ENCODE measurements around the gene ATP5PD. TPM values are rescaled to one million over a fixed set of nuclear protein-coding genes. Genes with fewer than 3 reads are reported as not detected.

ATP5PD gene
- total and polyA plus RNA-seq, 7 donors, result 303 to 726 (median 480) TPM

DNA sequence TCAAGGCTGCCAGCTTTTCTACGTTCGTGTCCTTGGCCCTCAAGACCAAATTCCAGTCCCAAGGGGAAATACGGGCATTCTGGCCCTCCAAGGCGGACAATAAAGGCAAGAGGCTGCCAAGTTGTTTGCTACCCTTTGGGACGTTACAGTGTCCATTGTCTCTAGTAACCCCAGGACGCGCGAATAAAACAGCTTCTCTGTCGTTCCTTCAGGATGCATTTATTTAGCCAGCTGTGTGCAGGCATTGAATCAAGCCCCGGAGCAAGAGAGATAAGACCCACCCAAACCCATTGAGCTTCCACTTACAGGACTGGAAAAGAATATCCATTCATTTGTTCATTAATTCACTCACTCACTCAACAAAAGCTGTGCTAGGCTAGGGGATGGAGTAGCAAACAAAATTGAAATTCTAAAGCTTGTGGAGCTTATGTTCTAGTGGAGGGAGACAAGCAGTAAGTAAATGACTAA lies 33.6 kb downstream of the ATP5PD start:
- Histone ChIP-seq H3K4me1 (peaks cover 0 to 34% (median 29%) of the 10 kb centered on the region in 4 donors), H3K4me3 (peak overlapping the region; percentile 76 to 82 (median 78)), H3K9me3 (no peaks in the 10 kb centered on the region), H3K36me3 (peaks cover 0 to 18% (median 0%) of the 10 kb centered on the region in 4 donors), H3K27ac (peak overlapping the region; percentile 93 to 99 (median 96)), H3K27me3 (no peaks in the 10 kb centered on the region)
- no peak for DNase-seq
- intact Hi-C loops (cut with DNase I), result loop anchor here (1.0 kb wide), 1 partner anchor 52 kb away; no protein-coding TSS in a partner anchor
- TF ChIP-seq EP300 (IDR thresholded peaks at IDR 0.05) (no peak), POLR2A (IDR thresholded peaks at IDR 0.05) (no peak), POLR2AphosphoS5 (IDR thresholded peaks at IDR 0.05) (no peak)
- TF ChIP-seq, protein P1, sequence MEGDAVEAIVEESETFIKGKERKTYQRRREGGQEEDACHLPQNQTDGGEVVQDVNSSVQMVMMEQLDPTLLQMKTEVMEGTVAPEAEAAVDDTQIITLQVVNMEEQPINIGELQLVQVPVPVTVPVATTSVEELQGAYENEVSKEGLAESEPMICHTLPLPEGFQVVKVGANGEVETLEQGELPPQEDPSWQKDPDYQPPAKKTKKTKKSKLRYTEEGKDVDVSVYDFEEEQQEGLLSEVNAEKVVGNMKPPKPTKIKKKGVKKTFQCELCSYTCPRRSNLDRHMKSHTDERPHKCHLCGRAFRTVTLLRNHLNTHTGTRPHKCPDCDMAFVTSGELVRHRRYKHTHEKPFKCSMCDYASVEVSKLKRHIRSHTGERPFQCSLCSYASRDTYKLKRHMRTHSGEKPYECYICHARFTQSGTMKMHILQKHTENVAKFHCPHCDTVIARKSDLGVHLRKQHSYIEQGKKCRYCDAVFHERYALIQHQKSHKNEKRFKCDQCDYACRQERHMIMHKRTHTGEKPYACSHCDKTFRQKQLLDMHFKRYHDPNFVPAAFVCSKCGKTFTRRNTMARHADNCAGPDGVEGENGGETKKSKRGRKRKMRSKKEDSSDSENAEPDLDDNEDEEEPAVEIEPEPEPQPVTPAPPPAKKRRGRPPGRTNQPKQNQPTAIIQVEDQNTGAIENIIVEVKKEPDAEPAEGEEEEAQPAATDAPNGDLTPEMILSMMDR (IDR thresholded peaks at IDR 0.05), result no peak
- 0 to 1% methylated on average over 10 of the region's 10 CpGs for WGBS, 2 donors

DNA sequence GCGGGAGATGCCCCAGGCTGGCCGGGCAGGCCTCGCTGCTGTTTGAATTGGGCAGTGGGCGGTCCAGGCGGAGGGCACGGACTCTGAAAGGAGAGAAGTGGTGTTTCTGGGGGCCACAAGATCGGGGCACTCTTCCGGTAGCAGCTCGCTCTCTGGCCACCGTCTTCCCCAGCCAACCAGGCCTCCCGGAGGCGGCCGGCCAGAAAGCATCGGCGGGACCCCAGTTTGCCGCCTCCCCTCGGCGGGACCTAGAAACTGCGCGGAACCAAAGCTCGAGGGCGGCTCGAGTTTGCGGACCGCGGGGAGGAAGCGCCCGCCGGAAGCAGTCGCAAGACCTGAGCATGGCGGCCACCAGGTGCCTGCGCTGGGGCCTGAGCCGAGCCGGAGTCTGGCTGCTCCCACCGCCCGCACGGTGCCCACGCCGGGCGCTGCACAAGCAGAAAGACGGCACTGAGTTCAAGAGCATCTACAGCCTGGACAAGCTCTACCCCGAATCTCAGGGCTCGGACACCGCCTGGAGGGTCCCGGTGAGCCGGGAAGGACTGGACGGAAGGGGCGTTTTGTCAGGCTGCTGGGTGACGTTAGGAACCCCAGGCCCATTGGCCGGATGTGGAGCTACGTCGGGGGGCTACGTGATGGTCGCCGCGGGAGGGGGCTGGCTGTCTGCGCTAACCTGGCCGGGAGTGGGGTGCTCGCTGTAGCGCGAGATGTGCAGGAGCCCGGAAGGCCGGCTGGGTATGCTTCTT lies 34.2 kb downstream of the ATP5PD start, which contains the start of gene MRPL58:
MRPL58 (plus strand) TSS at position 325 of the 746 bp plus-strand sequence; CDS start at position 342, 17 bp downstream.
- Histone ChIP-seq H3K4me3 (peak within 1 kb of the TSS; percentile 76 to 82 (median 78)), H3K27me3 (no peaks in the 10 kb centered on the region), H3K9me3 (no peaks in the 10 kb centered on the region), H3K4me1 (peaks cover 0 to 34% (median 29%) of the 10 kb centered on the region in 4 donors), H3K27ac (peak within 1 kb of the TSS; percentile 93 to 99 (median 96)), H3K36me3 (peaks cover 0 to 12% (median 0%) of the 10 kb centered on the region in 4 donors)
- intact Hi-C loops (cut with DNase I), result loop anchor here (1.0 kb wide), 3 partner anchors 20 to 51 kb away; no protein-coding TSS in a partner anchor
- 1 to 2% methylated on average over 63 of the region's 63 CpGs for WGBS, 2 donors
- peak; percentile 93 for DNase-seq
- TF ChIP-seq, protein P1 (IDR thresholded peaks at IDR 0.05), result peak; percentile 51 to 73 (median 57)
- TF ChIP-seq POLR2A (IDR thresholded peaks at IDR 0.05) (peak in 1 of 2 donors; percentile 5), POLR2AphosphoS5 (IDR thresholded peaks at IDR 0.05) (peak; percentile 59 to 79 (median 72)), EP300 (IDR thresholded peaks at IDR 0.05) (no peak)

DNA sequence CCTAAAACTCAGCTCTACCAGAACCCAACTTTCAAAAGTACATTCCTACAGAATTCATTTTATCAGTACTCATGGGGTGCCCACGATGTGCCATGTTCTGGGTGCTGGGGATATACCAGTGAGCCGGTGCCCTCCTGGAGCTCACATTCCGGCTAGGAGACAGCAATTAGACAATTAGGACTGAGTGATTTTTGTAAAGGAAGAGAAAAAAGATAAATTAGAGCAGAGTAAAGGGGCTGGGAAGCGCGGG lies 34.7 kb downstream of the ATP5PD start:
- TF ChIP-seq, protein P1 (IDR thresholded peaks at IDR 0.05), result no peak
- TF ChIP-seq EP300 (IDR thresholded peaks at IDR 0.05) (no peak), POLR2AphosphoS5 (IDR thresholded peaks at IDR 0.05) (no peak), POLR2A (IDR thresholded peaks at IDR 0.05) (no peak)
- H3K9me3 ChIP-seq, result no peaks in the 10 kb centered on the region

DNA sequence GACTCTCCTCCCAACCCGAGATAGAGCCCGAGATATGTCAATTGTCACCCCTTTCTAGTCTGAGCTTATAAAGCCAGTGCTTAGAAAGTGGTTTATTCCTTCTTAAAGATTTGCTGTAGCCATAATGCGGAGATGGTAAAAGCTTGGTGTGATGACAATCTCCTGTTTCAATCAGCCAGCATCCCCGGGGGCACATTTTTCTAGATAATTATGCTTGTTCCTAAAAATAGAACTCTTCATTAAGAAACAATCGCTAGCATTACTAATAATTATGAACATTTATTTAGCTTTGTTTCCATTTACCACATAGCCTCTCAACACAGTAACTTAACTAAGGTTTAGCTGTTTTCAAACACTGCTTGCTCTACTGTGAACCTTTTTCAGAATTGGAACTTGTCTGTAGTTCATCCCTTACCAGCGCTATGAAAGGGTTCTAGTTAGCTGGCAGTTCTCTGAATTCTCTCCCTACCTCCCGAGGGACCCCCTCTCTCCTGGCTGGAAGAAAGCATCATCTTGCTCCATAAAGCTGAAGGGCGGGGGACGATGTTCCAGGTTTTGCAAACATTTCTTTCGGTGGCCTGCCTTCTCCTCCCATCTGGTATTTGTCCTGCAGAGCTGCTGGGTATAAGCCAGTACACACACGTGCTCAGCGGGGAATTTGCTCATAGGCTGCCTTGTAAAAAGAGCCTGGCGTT lies 35.2 kb downstream of the ATP5PD start:
- DNase-seq, result peak; percentile 95
- Histone ChIP-seq H3K4me3 (peak overlapping the region; percentile 76 to 82 (median 78)), H3K9me3 (no peaks in the 10 kb centered on the region), H3K4me1 (peaks cover 0 to 34% (median 29%) of the 10 kb centered on the region in 4 donors), H3K27me3 (no peaks in the 10 kb centered on the region), H3K36me3 (peaks cover 0 to 2% (median 0%) of the 10 kb centered on the region in 4 donors), H3K27ac (peak overlapping the region; percentile 93 to 99 (median 96))
- TF ChIP-seq POLR2AphosphoS5 (IDR thresholded peaks at IDR 0.05), result peak in 3 of 4 donors; percentile 77 to 82 (median 78)
- TF ChIP-seq, protein P1 (IDR thresholded peaks at IDR 0.05), result no peak
- peak in 3 of 4 donors; percentile 19 to 40 (median 38) for TF ChIP-seq EP300 (IDR thresholded peaks at IDR 0.05)
- intact Hi-C loops (cut with DNase I), result loop anchor here (1.0 kb wide), 2 partner anchors 21 to 23 kb away; no protein-coding TSS in a partner anchor
- 41 to 49% methylated on average over 13 of the region's 13 CpGs for WGBS, 2 donors

More for the DNA sequence above, 34.7 kb downstream of the ATP5PD start:
- intact Hi-C loops (cut with DNase I), result loop anchor here (1.0 kb wide), 2 partner anchors 20 to 24 kb away; no protein-coding TSS in a partner anchor
- Histone ChIP-seq H3K4me3 (peak overlapping the region; percentile 76 to 82 (median 78)), H3K36me3 (peaks cover 0 to 7% (median 0%) of the 10 kb centered on the region in 4 donors), H3K4me1 (peaks cover 0 to 34% (median 29%) of the 10 kb centered on the region in 4 donors), H3K27ac (peak overlapping the region; percentile 93 to 99 (median 96)), H3K27me3 (no peaks in the 10 kb centered on the region)
- WGBS, 2 donors, result 19 to 27% methylated on average over 5 of the region's 5 CpGs
- no peak for DNase-seq

Measured in sigmoid colon (tissue), 7 donors.